Vagina (tissue), 2 donors: ENCODE measurements around the gene PTN.

Experiments
- CTCF ChIP-seq, 3 experiments: fragments of 450-650 bp in 2 of 3; fragments of 200-600 bp in 1 of 3; sonication (generic) in 1 of 3; IDR thresholded peaks; one replicate each; pipeline ENCODE4 v1.5.1; 2017 to 2019; ENCODE audit warnings: antibody characterized with exemption in 3 of 3, mild to moderate bottlenecking in 2 of 3, moderate library complexity in 2 of 3
- POLR2AphosphoS5 ChIP-seq, 2 donors: sonication (generic); formaldehyde crosslinking; IDR thresholded peaks; one replicate each; pipeline ENCODE4 v1.9.0; 2017; ENCODE audit warnings: antibody characterized with exemption in 2 of 2, mild to moderate bottlenecking in 2 of 2, low read depth in 1 of 2; ENCODE audit not compliant: insufficient read depth in 1 of 2

- TF ChIP-seq CTCF (IDR thresholded peaks at IDR 0.05) (no peak), POLR2AphosphoS5 (IDR thresholded peaks at IDR 0.05; ENCODE audit: insufficient read depth in 1 of 2, low read depth in 1 of 2) (no peak)
Observed at GRCh38 chr7:137366995-137367394, 23.5 kb upstream of the PTN start.
